HG02759 (cell line): ENCODE data around the gene RHBDD2.
"Not testable (repeated sequence)": the region's sequence is repeated elsewhere in the genome, so short reads cannot be mapped to it uniquely, and the experiment has no call there.

Source experiments
- ATAC-seq: cut with Tn5 transposase; IDR thresholded peaks from one replicate; pipeline ENCODE4 v1.9.1; 2021; ENCODE audit warnings: mild to moderate bottlenecking, moderate library complexity; ENCODE audit not compliant: unreplicated experiment

RHBDD2 gene

DNA sequence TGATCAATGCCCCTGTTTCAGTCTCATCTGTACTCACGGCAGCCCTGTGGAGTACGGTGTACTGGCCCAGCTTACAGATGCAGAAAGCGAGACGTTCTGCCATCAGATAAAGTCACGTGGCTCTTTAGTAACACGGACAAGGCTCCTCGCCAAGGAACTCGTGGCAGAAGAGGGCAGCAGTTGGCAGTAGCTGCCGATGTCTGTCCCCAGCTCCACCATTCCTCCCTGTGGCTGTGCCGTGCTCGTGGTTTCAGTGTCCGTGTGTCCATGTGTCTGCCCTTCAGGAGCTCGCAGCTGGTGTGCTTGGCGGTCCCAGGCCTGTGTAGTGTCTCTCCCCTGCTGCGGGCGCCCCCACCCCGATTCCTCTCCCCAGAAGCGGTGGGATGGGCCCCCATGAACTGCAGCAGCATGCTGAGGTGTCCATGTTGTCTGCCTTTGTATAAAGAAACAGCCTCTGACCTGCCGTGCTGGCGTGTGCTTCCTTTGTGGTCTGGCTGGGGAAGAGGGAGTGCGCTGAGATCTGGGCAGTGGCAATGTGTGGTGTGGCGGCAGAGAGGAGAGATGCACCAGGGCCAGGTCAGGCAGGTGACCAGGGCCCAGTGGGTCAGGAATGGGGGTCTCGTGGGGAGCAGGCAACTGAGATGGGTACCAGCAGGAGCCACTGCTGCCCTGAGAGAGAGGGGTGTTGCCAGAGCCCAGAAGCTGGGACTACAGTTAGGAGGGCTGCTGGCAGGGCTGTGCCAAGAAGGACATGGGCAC is 9.8 kb downstream of the RHBDD2 start:
- no peak for ATAC-seq

DNA sequence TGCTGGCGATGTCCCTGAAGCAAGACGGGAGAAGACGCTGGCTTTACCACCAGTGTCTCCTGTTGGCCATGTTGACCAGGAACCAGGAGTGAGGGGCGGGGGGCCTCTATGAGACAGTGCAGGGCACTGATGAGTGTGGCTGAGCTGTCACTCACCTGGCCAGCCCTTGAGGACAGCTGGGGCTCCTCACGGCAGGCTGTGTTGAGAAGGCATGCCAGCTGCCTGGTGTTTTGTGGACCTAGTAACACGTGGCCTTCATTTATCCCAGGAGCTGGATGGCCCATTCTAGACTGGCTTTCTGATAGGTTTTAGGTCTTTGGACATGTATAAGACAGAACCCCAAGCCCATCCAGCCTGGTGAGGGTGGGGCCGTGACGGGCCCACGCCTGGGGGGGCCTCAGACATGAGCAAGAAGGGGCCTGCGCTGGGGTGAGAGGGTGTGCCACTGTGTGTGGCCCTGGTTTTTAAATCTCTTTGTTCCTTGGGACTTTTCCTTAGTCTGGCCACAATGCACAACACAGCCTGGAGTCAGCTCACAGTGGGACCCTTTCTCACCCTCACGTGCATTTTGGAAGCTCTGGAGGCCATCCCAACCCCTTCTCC is 10.5 kb downstream of the RHBDD2 start:
- ATAC-seq, result no peak

DNA sequence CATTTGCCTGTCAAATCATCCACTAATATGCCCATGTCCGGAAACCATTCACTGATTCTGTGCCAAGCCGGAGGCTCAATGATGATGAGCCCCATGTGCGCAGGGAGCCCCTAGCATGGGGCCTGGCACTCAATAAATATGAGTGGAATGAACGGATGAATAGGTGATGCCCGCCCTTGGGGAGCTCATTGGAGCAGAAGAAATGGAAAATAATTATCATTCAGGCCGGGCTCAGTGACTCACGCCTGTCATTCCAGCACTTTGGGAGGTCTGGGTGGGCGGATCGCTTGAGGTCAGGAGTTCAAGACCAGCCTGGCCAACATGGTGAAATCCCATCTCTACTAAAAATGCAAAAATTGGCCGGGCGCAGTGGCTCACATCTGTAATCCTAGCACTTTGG is 11.0 kb downstream of the RHBDD2 start:
- ATAC-seq, result no peak

GRCh38 chr7:75891237-75891636 is 12.4 kb downstream of the RHBDD2 start:
- not testable (repeated sequence) for ATAC-seq

- no peak for ATAC-seq
Observed at GRCh38 chr7:75891815-75892411, 13.1 kb downstream of the RHBDD2 start.

DNA sequence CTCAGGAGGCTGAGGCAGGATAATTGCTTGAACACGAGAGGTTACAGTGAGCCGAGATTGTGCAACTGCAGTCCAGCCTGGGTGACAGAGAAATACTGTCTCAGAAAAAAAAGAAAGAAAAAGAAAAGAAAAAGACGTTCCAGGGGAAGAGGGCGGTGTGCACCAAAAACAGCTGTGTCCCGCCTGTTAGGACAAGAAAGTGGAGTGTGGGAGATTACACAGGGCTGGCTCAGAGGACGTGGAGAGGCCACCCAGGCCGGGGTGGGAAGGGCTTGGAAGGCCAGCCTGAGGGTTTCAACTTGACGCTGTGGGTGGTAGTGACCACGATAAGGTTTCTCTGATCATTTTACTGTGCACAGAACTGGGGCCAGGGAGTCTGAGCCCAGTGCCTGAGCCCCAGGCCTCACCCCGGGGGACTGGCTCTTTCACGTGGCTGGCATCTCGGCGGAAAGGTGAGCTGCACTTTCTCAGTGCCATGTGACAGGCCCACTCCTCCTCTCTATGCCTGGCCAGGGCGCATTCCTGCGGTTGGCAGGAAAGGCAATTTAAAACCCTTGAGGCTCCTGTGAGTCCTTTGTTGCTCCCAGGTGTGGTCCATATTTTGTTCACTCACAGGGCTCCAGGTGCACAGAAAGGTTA is 13.9 kb downstream of the RHBDD2 start:
- no peak for ATAC-seq

DNA sequence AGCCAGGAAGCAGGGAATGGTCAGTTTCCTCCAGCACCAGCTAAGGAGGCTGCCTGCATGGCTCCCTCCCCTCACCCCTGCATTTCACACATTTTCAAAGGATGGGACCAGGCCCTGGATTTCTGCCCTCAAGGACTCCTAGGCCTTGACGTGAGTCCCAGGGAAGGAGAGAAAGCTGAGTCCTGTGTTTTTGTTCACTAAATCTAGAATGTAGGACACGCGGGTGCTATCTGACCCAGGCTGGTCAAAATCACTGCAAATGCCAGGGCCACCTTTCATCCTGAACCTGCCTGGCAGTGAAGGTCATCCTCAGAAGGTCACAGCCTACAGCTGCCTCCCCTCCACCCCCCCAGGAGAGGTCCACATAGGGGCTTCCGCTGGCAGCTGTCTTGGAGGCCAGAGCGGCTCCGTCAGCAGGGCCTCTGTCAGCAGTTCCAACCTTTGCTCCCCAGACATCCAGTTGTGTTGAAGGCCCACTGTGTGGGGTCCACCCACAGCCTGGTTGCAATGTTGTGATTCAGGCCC is 18.0 kb downstream of the RHBDD2 start:
- ATAC-seq, result no peak

GRCh38 chr7:75900617-75901315 is 21.9 kb downstream of the RHBDD2 start:
- no peak for ATAC-seq

GRCh38 chr7:75905785-75906604 is 27.2 kb downstream of the RHBDD2 start:
- no peak for ATAC-seq

DNA sequence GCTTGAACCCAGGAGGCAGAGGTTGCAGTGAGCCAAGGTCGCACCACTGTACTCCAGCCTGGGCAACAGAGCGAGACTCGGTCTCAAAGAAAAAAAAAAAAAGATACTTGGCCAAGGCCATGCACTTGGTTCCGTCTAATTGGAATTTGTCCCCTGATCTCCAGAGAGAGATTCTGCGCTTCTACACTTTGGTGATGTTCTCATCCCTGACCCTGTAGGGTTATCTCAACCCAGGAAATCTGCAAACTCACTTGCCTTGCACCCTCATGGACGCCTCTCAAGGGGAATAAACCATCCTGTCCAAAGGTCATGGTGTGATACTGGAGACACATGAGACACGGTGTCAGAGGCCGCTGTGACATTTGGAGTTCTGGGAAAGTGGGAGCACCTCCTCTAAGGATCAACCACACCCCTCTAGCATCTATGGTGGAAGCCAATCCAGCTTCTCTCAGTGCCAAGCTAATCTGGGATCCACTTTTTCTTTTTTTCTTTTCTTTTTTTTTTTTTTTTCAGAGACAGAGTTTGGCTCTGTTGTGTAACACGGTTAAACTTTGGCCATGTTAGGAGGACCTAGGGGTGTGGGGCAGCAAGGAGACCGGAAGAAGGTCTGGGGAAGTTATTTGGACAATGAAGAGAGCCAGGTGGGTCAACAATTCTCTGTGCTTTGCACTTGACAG is 28.3 kb downstream of the RHBDD2 start:
- ATAC-seq, result no peak

DNA sequence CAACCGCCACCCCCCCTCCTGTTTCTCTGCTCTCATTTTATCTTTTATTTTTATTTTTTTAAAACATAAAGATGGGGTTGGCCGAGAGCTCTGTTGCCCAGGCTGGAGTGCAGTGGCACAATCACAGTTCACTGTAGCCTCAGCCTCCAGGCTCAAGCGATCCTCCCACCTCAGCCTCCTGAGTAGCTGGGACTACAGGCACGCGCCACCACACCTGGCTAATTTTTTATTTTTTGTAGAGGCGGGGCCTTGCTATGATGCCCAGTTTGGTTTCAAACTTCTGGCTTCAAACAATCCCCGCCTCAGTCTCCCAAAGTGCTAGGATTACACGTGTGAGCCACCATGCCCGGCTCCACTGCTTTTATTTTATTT is 28.8 kb downstream of the RHBDD2 start:
- ATAC-seq, result not testable (repeated sequence)

GRCh38 chr7:75909521-75910132 is 30.8 kb downstream of the RHBDD2 start:
- no peak for ATAC-seq

DNA sequence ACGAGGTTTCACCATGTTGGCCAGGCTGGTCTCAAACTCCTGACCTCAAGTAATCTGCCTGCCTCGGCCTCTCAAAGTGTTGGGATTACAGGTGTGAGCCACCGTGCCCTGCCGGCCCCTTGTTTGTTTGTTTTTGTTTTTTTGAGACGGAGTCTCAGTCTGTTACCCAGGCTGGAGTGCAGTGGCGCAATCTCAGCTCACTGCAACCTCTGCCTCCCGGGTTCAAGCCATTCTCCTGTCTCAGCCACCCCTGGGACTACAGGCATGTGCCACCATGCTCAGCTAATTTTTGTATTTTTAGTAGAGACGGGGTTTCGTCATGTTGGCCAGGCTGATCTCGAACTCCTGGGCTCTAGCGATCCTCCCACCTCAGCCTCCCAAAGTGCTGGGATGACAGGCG is 32.4 kb downstream of the RHBDD2 start:
- ATAC-seq, result not testable (repeated sequence)

- ATAC-seq, result no peak
Observed at GRCh38 chr7:75913437-75913836, 34.6 kb downstream of the RHBDD2 start.

GRCh38 chr7:75914169-75914654 is 35.4 kb downstream of the RHBDD2 start:
- ATAC-seq, result no peak

GRCh38 chr7:75914655-75915415 is 36.0 kb downstream of the RHBDD2 start, which contains the start of gene POR:
Gene POR (plus strand): TSS chr7:75915155. CDS start chr7:75954002, 38,847 bp downstream.
- peak; percentile 96 for ATAC-seq

- ATAC-seq, result peak; percentile 3
Observed at GRCh38 chr7:75915416-75916156, 36.8 kb downstream of the RHBDD2 start.
